WERI-Rb-1 (cell line): ENCODE results near the gene POU2AF1.

Experiments
- DNase-seq: peaks from one replicate; pipeline ENCODE4 v3.0.0-alpha.2; 2020
- H3K27ac ChIP-seq: fragments of 250-450 bp; sonication (Bioruptor Pico); 2 replicates; pipeline ENCODE4 v1.5.1; 2020; ENCODE audit warnings: mild to moderate bottlenecking, moderate library complexity
- H3K27me3 ChIP-seq: fragments of 250-450 bp; sonication (Bioruptor Pico); 2 replicates; pipeline ENCODE4 v1.5.1; 2021; ENCODE audit warnings: mild to moderate bottlenecking, low read depth, moderate library complexity; ENCODE audit not compliant: insufficient read depth, severe bottlenecking
- H3K36me3 ChIP-seq: fragments of 250-450 bp; sonication (Bioruptor Pico); 2 replicates; pipeline ENCODE4 v1.5.1; 2020; ENCODE audit warnings: mild to moderate bottlenecking, moderate library complexity
- H3K4me3 ChIP-seq: 2 replicates; pipeline ENCODE4 v1.5.1; 2011; ENCODE audit warnings: low read depth, mild to moderate bottlenecking, control low read depth, low read length
- H3K9me3 ChIP-seq: fragments of 250-450 bp; sonication (Bioruptor Pico); 2 replicates; pipeline ENCODE4 v1.5.1; 2021; ENCODE audit warnings: mild to moderate bottlenecking, moderate library complexity; ENCODE audit not compliant: severe bottlenecking
- TF ChIP-seq, protein P1 (sequence below): IDR thresholded peaks from 2 replicates; pipeline ENCODE4 v1.5.1; 2011; ENCODE audit warnings: low read depth, mild to moderate bottlenecking, control low read depth, inconsistent platforms, low read length

Gene POU2AF1

DNA sequence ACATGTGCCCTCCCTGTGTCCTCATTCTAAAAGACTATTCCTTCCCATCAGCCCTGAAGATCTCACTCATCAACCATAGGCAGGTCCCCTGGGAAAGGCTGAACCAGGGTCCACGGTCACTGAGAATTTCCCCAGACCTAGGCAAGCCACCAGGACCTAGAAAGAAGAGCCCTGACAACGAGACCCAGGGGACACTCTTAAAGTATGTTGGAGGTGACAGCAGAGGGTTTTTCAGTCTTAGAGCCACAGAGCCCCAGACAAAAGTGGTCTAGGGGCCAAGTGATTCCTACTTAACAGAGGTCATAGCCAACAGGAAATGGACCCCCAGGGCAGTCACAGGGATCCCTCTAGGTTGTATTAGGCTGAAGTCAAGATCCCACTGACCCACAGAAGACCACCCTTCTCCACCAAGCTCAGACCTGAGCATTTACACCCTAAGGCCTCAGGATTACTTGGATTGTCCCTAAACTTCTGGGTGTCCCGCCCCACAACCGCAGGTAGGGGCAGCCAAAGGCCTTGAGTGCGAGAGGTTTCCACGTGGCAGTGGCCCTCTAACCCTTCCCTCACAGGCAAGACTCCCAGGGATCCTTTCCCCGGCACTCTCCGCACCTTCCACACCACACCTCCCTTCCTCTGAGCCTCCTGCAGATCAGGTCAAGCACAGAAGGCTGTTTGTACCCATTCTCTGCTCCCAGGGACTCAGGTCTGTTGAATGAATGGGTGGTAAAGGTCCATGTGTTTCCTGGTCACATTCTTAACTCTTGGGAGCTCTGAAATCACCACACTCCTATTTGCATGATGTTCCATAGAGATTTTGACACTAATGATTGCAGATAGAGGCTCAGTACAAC, 12.3 kb downstream of the POU2AF1 start:
- Histone ChIP-seq H3K36me3 (no peaks in the 10 kb centered on the region), H3K27ac (no peak overlapping the region), H3K4me3 (no peak overlapping the region)

GRCh38 chr11:111365722-111366559, 13.1 kb downstream of the POU2AF1 start:
- no peak overlapping the region for H3K27ac ChIP-seq
- peaks cover 7% of the 10 kb centered on the region for H3K9me3 ChIP-seq
- DNase-seq, result no peak
- H3K4me3 ChIP-seq, result no peak overlapping the region
- H3K27me3 ChIP-seq, result no peaks in the 10 kb centered on the region
- no peaks in the 10 kb centered on the region for H3K36me3 ChIP-seq
- TF ChIP-seq, protein P1, sequence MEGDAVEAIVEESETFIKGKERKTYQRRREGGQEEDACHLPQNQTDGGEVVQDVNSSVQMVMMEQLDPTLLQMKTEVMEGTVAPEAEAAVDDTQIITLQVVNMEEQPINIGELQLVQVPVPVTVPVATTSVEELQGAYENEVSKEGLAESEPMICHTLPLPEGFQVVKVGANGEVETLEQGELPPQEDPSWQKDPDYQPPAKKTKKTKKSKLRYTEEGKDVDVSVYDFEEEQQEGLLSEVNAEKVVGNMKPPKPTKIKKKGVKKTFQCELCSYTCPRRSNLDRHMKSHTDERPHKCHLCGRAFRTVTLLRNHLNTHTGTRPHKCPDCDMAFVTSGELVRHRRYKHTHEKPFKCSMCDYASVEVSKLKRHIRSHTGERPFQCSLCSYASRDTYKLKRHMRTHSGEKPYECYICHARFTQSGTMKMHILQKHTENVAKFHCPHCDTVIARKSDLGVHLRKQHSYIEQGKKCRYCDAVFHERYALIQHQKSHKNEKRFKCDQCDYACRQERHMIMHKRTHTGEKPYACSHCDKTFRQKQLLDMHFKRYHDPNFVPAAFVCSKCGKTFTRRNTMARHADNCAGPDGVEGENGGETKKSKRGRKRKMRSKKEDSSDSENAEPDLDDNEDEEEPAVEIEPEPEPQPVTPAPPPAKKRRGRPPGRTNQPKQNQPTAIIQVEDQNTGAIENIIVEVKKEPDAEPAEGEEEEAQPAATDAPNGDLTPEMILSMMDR, result no peak

More for the DNA sequence above, 12.3 kb downstream of the POU2AF1 start:
- Histone ChIP-seq H3K27me3 (no peaks in the 10 kb centered on the region), H3K9me3 (peaks cover 7% of the 10 kb centered on the region)
- TF ChIP-seq, protein P1, result no peak
- no peak for DNase-seq

- DNase-seq, result no peak
- no peak overlapping the region for H3K27ac ChIP-seq
- TF ChIP-seq, protein P1, result no peak
- H3K36me3 ChIP-seq, result no peaks in the 10 kb centered on the region
- H3K9me3 ChIP-seq, result peaks cover 7% of the 10 kb centered on the region
- H3K4me3 ChIP-seq, result no peak overlapping the region
- H3K27me3 ChIP-seq, result no peaks in the 10 kb centered on the region
Observed at GRCh38 chr11:111364503-111364902, 14.6 kb downstream of the POU2AF1 start.

DNA sequence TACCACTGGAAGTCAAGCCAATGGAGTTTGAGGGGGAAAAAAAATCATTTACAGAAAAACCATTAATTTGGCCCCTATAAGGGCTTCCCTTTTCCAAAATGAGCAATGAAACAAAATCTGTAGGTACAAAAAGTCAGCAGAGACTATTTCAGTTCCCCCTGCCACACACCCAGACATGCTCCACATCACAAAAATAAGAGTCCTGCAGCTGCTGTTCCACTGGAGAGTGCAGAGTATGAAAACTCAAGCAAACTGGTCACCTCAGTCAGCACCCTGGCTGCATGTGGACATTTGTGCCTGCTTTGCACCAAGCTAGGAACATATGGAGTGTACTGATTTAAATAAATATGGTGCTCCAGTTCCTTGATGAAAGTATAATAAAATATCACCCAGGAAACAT, 15.1 kb downstream of the POU2AF1 start:
- Histone ChIP-seq H3K9me3 (peaks cover 7% of the 10 kb centered on the region), H3K36me3 (no peaks in the 10 kb centered on the region), H3K27ac (no peak overlapping the region), H3K4me3 (no peak overlapping the region), H3K27me3 (no peaks in the 10 kb centered on the region)
- TF ChIP-seq, protein P1, result no peak
- DNase-seq, result no peak

- Histone ChIP-seq H3K27ac (no peak overlapping the region), H3K4me3 (no peak overlapping the region), H3K9me3 (peaks cover 1% of the 10 kb centered on the region), H3K36me3 (no peaks in the 10 kb centered on the region), H3K27me3 (no peaks in the 10 kb centered on the region)
- no peak for DNase-seq
- TF ChIP-seq, protein P1, result no peak
Observed at GRCh38 chr11:111362887-111363411, 16.1 kb downstream of the POU2AF1 start.
